Activated CD4-positive, CD25-positive, alpha-beta regulatory T cell treated with anti-CD3 and anti-CD28 coated beads, Interleukin-2, amount 50 U/mL, for 24 hours (primary cell): ENCODE results near the gene IRF1.

Source experiments
- ATAC-seq, 2 donors: fragments of 150-1000 bp; cut with Tn5 transposase; one replicate each; pipeline ENCODE4 v1.10.0; 2021; ENCODE audit warnings: mild to moderate bottlenecking in 1 of 2, moderate library complexity in 1 of 2

IRF1 gene

DNA sequence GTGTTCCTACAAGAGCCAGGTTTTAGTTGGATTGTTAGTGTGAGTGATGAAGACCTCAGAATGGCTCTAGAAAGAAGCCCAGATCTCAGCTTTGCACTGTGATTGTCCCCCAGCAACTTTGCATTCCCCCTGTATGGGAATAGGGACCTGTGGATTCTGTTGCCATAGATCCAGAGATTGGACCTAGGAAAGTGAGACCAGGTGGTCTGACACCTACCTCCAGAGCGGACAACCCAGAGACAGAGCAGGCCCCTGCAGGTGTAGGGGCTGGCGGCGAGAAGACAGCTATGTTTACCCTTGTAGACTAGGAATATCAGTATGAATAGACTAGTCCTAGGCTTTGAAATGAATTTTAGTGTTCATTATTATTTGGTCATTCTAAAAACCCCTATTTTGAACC lies 53.6 kb downstream of the IRF1 start:
- ATAC-seq, result no peak

DNA sequence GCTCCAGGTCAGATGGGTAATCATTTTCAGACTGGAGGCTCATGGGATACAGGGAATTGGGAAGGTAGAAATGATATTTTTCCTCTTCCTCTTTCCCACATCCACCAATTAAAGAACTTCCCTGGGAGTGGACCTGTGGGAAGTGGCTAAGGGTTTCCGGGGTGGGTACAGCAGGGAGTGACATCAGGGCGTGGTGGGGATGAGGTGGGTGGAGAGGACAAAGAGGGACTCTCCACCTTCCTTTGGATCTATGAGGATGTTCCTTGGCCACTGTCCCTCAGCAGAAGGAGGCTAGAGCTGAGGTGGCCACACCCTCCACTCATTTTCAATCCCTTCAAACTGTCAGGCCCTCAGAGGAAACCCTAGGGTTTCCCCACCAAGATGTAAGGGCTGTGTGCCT lies 54.7 kb downstream of the IRF1 start:
- no peak for ATAC-seq

DNA sequence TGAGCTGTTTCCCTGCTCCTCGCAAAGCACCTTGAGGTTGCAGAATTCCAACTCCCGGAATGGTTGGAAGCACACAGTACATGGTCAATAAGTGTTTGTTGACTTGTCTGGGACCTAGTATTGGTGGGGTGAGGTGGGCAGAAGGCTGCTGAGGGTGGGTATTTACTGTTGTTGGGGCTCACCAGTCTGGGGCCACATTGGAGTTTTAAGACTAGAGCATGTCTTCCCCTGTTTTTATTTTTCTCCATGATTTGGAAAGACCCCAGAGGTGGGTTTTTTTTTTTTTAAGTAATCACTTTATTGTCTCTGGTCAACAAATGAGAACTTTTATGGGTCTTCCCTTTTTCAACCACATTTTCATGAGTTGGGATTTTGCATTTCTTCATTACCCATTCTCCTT lies 55.1 kb downstream of the IRF1 start:
- no peak for ATAC-seq

- ATAC-seq, result no peak
Observed at GRCh38 chr5:132434416-132435286, 55.9 kb downstream of the IRF1 start.

DNA sequence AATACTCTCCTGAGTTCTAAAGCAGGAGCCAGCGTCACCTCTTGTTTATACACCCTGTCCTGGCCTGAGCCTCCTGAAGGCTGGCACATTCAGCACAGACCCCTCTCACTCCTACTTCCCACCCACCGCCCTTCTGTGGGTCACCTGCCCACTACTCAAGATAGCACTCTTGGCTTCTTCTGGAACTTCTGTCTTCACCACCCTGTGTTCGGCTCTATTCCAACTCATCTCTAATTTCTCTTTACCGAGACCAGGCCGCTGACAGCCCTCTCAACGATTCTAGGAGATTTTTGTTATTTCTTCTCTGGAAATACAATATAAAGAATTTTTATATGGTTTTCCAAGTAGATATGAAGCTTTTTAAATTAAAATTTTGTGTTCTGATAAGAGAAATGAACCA lies 57.4 kb downstream of the IRF1 start:
- no peak for ATAC-seq

DNA sequence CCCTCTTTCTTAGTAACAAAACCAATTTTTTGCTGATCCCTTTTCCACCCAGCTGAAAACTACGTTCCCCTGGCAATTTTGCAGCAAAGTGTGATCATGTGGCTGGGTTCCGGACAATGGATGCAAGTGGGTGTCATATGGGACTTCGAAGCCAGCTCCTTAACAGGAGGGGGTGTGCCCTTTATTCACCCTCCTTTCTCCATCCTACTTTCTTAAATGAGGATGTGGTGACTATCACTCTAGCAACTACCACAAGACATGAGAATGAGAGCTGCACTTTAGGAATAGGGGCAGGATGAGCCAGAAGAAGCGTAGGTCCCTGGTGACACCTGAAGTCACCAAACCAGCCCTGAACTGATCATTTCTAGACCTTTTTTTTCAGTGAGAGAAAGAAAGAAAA lies 58.9 kb downstream of the IRF1 start:
- no peak for ATAC-seq
